HG03521 (cell line): ENCODE results near the gene VPS37C.

Source experiments
- ATAC-seq: cut with Tn5 transposase; IDR thresholded peaks from one replicate; pipeline ENCODE4 v1.9.1; 2021; ENCODE audit warnings: mild to moderate bottlenecking, moderate library complexity; ENCODE audit not compliant: unreplicated experiment

Gene VPS37C

GRCh38 chr11:61133956-61134662, 27.1 kb downstream of the VPS37C start:
- ATAC-seq, result no peak

DNA sequence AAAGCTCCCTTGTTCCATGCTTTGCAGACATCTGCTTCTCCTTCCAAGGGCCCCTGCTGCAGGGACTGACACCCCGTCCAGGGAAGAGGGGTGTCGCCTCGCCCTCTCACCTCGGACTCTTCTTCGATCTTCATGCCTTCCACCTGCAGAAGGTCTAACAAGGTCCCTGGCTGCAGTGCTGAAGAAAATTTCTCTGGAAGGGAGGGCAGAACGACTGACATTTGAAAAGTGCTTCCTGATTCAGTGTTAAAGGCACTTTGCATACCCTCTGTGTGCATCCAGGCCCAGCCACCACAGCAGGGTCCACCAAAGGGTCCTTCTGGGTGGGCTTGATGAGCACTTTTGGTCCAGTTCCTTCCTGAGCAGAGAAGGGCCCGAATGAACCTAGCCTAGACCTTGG, 28.1 kb downstream of the VPS37C start:
- no peak for ATAC-seq

DNA sequence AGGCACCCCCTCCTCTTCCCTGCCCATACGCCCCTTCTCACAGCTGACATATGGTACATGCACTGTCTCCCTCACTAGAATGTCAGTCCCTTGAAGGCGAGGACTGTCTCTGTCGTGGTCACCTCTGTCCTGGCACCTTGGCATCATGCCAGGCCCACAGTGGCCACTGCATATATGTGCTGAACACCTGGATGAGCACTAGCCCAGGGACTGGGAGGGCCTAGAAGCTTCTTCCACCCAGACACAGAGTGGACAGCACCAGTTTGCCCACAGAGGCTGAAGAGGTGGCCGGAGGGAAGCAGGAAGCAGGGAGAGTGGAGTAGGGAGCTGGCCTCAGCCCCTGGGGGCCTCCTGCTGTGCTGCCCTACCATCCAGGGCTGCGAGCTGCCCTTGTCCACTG, 28.6 kb downstream of the VPS37C start:
- ATAC-seq, result no peak

DNA sequence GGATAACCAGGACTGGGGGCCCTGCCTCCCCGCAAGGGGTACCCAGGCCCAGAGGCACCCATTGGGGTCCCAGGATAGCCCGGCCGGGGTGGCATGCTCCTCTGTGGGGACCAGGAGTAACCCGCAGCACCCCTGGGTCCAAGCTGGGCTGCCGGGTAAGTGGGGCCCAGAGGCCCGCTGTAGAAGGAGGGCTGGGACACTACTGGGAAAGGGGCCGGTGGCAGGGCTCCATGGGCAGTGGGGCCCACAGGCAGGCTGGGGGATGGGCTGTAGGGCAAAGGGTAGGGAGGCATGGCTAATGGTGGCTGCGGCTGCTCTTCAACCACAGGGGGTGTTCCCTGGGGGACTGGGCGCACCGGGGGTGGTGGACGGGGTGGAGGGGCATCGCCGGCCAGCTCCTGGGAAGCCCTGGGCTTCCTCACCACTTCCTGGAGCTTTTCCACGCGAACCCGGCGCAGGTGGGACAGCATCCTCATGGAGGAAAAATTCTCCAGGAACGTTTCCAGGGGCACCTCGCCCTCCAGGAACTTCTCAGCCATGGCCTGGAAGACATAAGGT, 29.1 kb downstream of the VPS37C start:
- ATAC-seq, result no peak

DNA sequence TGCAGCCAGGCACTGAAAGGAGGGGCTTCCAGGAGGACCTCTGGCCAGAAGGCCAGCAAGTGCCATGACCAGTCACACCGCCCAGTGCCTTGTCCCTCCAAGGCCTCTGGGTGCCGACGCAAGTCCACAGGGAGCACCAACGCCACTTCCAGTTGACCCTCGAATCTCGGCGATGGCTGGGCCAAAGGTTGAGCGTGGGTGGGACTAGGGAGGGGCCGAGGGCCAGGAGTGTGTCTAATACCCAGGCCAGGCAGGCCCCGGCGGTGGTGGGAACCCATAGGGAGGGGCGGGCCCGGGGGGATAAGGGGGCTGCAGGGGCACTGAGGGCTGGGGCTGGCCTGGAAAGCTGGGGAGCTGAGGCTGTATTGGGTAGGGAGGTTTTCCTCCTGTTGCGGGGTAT, 29.6 kb downstream of the VPS37C start:
- ATAC-seq, result no peak

GRCh38 chr11:61131186-61131585, 30.0 kb downstream of the VPS37C start:
- no peak for ATAC-seq

DNA sequence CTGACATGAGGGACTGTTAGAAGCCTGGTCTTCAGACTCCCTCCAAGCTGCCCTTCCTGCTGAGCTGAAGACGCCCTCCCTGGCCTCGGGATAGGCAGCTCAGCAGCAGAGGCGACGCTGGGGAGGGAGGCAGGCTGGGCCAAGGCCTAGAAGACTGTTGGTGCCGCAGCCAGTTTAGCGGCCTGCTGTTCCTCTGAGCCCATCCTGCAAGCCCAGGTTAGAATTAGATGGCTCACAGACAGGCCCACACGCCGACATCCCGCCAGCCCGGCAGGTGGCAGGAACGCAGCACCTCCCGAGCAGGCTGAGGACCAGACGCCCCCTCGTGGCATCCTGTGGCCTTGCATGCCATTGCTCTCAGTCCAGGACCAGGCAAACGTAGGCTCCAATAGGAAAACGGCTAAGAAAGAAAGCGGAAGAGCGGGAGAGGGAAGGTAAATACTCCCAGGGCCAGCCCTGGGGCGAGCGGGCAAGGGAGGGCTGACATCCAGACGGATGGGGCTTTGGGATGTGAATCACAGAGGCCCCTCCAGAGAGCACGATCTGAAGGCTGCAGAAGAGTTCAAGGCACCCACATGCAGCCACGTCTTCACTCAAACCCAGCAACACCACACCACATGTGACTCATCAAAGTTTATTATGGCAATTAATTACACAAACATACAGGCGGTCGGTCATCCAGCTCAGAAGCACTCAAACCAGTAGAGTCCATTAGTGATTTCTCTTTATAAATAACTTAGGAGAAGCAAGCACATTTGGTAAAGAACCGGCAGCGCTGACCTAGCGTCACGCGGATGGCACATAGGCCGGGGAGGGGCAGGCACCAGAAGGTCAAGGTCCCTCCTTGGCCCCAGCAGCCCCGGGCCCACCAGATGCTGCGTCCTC, 31.3 kb downstream of the VPS37C start:
- peak; percentile 83 for ATAC-seq

- no peak for ATAC-seq
These were observed 32.1 kb downstream of the VPS37C start for GRCh38 chr11:61128947-61129638.

DNA sequence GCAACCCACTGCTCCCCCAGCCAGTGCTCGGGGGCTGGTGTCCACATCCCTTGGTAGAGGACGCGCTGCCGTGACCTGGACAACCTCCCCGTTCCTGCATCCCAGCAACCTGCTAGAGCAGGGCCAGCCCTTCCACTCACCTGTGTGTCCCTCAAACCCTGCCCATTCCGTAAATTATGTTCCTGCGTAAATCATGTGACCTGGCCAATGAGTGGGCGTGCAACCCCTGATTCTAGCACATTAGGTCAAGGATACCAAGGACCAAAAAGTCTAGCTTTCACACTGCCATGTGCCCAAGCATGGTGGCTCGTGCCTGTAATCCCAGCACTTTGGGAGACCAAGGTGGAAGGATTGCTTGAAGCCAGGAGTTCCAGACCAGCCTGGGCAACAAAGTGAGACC, 33.2 kb downstream of the VPS37C start:
- ATAC-seq, result no peak

- ATAC-seq, result no peak
These were observed 35.0 kb downstream of the VPS37C start for GRCh38 chr11:61126256-61126655.

DNA sequence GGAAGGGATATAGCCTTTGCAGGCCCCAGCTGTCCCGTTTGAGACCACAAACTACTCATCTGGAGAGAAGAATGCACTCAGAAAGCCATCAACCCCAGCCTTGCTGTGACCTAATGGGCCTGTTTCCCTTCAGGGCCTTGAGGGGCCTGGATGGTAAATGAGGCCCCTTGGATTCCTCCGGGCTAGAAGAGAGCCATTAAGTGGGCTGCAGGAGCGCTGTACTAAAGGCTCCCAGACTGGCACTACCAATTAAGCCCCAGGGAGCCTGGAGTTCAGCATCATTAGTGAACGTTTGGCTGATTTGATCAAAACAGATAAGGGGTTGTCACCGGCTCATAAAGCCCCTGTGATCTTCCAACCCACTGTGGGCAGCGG, 35.9 kb downstream of the VPS37C start:
- ATAC-seq, result no peak

DNA sequence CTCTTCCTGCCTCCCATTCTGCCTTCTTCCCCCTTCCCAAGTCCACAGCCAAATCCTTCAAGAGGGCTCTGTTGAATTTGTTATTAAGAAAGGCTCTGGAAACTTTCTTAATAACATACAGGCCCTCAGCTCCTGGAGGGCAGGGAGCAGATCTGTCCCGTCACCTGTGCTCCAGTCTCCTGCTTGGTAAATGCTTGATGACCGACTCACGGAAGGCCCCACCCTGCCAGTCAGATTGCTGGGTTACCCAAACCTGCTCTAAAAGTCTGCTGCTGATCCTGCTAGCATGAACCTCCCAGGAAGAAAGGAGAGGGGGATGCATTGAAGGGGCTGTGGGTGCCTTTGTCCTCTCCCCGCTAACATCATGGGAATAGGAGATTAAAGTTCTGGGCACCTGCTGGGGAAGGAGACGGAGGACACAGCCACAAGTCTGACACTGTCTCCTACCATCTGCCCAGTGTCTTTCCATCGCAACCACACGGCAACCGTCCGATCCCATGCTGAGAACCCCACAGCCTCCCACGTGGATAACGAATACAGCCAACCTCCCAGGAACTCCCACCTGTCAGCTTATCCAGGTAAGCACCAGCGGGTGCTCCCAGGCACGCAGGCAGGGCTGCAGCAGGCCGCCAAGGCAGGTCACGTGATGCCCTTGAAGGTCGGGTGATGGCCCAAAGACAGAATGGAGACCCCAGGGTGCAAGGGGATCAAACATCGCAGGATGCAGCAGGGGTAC, 36.5 kb downstream of the VPS37C start:
- no peak for ATAC-seq

GRCh38 chr11:61123775-61124571, 37.3 kb downstream of the VPS37C start:
- ATAC-seq, result no peak

DNA sequence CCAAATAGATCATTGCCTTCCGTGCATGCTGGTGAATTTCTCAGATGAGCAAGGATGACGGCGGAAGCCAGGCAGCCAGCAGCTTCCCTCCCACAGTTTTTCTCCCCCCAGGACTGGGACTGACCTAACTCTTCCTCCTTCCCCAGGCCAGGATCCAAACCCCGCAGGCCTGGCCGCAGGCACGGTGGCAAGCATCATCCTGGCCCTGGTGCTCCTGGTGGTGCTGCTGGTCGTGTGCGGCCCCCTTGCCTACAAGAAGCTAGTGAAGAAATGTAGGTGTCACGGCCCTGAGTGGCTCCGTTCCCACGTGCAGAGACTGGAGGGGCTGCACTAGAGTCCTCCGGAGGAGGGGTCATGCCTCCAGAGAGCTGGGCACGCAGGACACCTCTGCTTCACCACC, 38.5 kb downstream of the VPS37C start:
- ATAC-seq, result no peak

DNA sequence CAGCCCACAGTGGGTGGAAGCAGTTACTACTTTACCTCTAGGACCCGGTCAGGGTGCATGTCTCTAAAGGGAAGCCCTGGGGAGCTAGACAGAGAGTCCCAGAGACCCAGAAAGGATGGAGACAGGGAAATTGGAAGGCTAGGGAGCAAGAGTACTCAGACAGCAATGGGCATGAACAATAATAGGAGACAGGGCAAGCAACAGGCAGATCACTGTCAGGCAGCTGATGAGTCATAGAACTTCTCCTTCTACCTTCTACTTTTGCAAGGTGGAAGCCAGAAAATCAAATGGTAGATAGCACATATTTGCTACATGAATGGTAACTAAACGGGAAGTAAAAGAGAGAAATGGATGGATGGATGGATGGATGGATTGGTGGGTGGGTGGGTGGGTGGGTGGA, 39.3 kb downstream of the VPS37C start:
- no peak for ATAC-seq

GRCh38 chr11:61121192-61121831, 39.9 kb downstream of the VPS37C start:
- no peak for ATAC-seq

- ATAC-seq, result no peak
These were observed 40.5 kb downstream of the VPS37C start for GRCh38 chr11:61120706-61121191.

DNA sequence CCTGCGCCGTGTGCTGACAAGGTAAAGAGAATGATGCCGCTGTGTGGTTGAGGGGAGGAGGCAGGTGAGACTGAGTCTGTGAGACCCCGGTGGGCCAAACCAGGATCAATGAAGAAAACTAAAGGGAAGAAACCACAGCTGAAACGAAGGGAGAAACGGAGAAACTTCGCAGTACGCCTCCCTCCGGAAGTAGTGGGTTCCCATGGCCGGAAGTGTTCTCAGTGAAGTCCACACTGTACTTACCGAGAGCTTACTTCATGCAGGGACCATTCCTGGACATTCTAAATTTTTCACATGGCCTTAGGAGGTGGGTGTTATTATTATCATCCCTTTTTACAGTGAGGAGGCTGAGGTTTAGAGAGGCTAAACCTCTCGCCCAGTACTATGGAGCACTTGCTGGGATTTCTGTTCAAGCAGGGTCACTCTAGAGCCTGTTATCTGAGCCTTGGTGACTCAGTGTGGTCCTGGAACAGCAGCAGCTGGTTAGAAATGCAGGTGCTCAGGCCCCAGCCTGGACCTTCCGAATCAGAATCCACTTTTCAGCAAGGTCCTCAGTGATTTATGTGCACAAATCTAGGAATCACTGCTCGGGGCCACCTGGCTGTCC, 41.0 kb downstream of the VPS37C start:
- ATAC-seq, result no peak

DNA sequence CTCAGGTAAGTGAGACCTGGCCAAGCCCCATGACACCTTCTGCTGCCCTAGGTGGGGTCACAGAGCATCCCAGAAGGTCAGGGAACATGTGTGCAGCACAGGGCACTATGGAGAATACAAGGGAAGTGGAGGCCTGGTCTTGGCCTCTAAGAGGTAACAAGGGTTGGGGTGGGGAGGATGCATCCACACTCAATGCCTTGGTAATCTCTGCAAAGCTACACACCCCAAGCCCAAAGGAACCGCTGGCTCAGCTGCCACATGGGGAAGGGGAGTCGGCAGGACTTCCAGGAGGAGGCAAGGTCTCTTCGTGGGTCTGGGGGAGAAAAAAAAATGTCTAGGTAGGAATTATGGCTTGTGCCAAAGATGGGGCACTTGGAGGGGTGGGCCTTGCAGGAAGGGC, 41.7 kb downstream of the VPS37C start:
- no peak for ATAC-seq
